Sigmoid colon (tissue), 7 donors: ENCODE measurements around the gene ARHGEF19. TPM values are rescaled to one million over a fixed set of nuclear protein-coding genes. Genes with fewer than 3 reads are reported as not detected.

Experiments
- DNase-seq: peaks from one replicate; pipeline ENCODE4 v3.0.0-alpha.2; 2019
- H3K27ac ChIP-seq, 4 donors: fragments of 200-600 bp; sonication (generic); one replicate each; pipeline ENCODE4 v1.5.1; 2016 to 2019; ENCODE audit warnings: mild to moderate bottlenecking in 1 of 4
- H3K27me3 ChIP-seq, 3 donors: fragments of 200-600 bp; sonication (generic); one replicate each; pipeline ENCODE4 v1.5.1; 2019; ENCODE audit warnings: mild to moderate bottlenecking in 1 of 3
- H3K36me3 ChIP-seq, 4 donors: fragments of 200-600 bp; sonication (generic); one replicate each; pipeline ENCODE4 v1.5.1; 2016 to 2019
- H3K4me1 ChIP-seq, 4 donors: fragments of 200-600 bp; sonication (generic); one replicate each; pipeline ENCODE4 v1.5.1; 2017 to 2019
- H3K4me3 ChIP-seq, 4 donors: fragments of 200-600 bp; sonication (generic); one replicate each; pipeline ENCODE4 v1.5.1; 2017 to 2019; ENCODE audit warnings: mild to moderate bottlenecking in 2 of 4, moderate library complexity in 1 of 4
- H3K9me3 ChIP-seq, 4 donors: fragments of 200-600 bp in 3 of 4; sonication (generic) in 3 of 4; one replicate each; pipeline versions ENCODE4 v1.5.1 to v1.6.1; 2013 to 2019
- EP300 ChIP-seq, 4 donors: sonication (generic); formaldehyde crosslinking; IDR thresholded peaks; one replicate each; pipeline ENCODE4 v1.6.1; 2017; ENCODE audit warnings: antibody characterized with exemption in 4 of 4
- POLR2A ChIP-seq, 2 donors: fragments of 450-650 bp; IDR thresholded peaks; one replicate each; pipeline ENCODE4 v1.6.1; 2016; ENCODE audit warnings: antibody characterized with exemption in 2 of 2, mild to moderate bottlenecking in 2 of 2, moderate library complexity in 2 of 2
- POLR2AphosphoS5 ChIP-seq, 4 donors: sonication (generic); formaldehyde crosslinking; IDR thresholded peaks; one replicate each; pipeline ENCODE4 v1.6.1; 2017; ENCODE audit warnings: antibody characterized with exemption in 4 of 4
- WGBS, 2 donors: extraction: QIAGEN DNeasy Blood & Tissue Kit; methylation state at CpG; one replicate each; pipeline ENCODE4 v1.1.7; 2013; 5-methylcytosine and 5-hydroxymethylcytosine counted together
- intact Hi-C: fragments of 100-400 bp; cut with DNase I; formaldehyde crosslinking; loops from one replicate; pipeline ENCODE4 v1.15.1; 2023
- polyA plus RNA-seq, 3 donors: library from polyadenylated mRNA; stranded (reverse); fragments of 200-250 nt; gene quantifications; one replicate each; pipeline ENCODE4 v1.2.3, GENCODE V29; 2013
- total RNA-seq, 4 donors: library from RNA; depleted of rRNA; stranded (reverse); fragments of >200 nt; gene quantifications; one replicate each; pipeline ENCODE4 v1.1.0, GENCODE V29; 2016
- TF ChIP-seq, protein P1 (sequence below), 4 experiments: fragments of 450-650 bp in 3 of 4; fragments of 200-600 bp in 1 of 4; IDR thresholded peaks; one replicate each; pipeline ENCODE4 v1.5.1; 2016 to 2019; ENCODE audit warnings: antibody characterized with exemption in 4 of 4, mild to moderate bottlenecking in 3 of 4, moderate library complexity in 2 of 4
- donor health status: healthy with polysubstance abuse.
- donor health status: Bipolar disorder and iron deficiency.
- donor health status: healthy.

ARHGEF19 gene
- total and polyA plus RNA-seq, 7 donors, result 2.5 to 10.8 (median 4.0) TPM; not detected in 1

DNA sequence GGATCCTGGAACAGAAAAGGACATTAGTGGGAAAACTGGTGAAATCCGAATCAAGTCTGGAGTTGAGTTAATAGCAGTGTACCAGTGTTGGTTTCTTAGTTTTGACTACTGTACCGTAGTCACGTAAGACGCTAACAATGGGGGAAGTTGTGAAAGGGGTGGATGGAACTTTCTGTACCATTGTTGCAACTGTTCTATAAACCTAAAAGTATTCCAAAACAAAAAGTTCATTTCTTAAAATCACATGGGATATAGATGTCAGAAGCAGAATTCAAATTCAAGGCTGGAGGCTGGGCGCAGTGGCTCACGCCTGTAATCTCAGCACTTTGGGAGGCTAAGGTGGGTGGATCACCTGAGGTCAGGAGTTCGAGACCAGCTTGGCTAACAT, 16.9 kb downstream of the ARHGEF19 start:
- TF ChIP-seq, protein P1, sequence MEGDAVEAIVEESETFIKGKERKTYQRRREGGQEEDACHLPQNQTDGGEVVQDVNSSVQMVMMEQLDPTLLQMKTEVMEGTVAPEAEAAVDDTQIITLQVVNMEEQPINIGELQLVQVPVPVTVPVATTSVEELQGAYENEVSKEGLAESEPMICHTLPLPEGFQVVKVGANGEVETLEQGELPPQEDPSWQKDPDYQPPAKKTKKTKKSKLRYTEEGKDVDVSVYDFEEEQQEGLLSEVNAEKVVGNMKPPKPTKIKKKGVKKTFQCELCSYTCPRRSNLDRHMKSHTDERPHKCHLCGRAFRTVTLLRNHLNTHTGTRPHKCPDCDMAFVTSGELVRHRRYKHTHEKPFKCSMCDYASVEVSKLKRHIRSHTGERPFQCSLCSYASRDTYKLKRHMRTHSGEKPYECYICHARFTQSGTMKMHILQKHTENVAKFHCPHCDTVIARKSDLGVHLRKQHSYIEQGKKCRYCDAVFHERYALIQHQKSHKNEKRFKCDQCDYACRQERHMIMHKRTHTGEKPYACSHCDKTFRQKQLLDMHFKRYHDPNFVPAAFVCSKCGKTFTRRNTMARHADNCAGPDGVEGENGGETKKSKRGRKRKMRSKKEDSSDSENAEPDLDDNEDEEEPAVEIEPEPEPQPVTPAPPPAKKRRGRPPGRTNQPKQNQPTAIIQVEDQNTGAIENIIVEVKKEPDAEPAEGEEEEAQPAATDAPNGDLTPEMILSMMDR (IDR thresholded peaks at IDR 0.05), result no peak
- TF ChIP-seq POLR2AphosphoS5 (IDR thresholded peaks at IDR 0.05) (no peak), POLR2A (IDR thresholded peaks at IDR 0.05) (no peak), EP300 (IDR thresholded peaks at IDR 0.05) (no peak)
- 87 to 89% methylated on average over 7 of the region's 7 CpGs for WGBS, 2 donors
- H3K27me3 ChIP-seq, result no peaks in the 10 kb centered on the region
- intact Hi-C loops, result no loop called here
- H3K27ac ChIP-seq, result no peak overlapping the region
- no peaks in the 10 kb centered on the region for H3K9me3 ChIP-seq
- no peaks in the 10 kb centered on the region for H3K4me1 ChIP-seq
- no peaks in the 10 kb centered on the region for H3K36me3 ChIP-seq
- H3K4me3 ChIP-seq, result no peak overlapping the region
- DNase-seq, result no peak

DNA sequence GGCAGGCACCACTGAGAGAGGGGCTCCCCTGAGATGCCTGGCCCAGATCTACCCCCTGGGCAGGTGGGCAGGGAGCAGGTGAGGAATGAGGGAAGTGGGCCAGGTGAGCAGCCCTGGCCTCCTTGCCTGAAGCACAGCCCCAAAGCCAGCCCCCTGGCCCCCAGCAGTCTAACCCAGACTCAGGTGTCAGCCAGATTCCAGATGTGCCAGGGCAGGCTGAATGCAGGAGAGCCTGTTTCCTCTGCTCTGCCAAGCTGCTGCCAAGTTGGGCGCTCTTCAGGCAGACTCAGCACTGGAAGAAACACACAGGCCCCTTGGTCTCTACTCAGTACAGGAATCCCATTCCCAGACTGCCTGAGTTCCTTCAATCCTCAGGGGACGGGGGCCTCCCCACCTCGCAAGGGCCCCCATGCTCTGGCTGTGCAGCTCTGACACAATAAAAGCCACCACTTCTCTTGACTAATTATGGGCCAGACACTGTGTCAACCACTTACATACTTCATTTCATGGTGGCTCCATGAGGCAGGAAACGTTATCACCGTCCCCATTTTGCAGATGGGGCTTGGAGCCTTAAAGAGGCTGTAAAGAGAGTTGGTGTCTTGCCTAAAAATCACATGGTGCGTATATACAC, 20.4 kb downstream of the ARHGEF19 start:
- H3K4me1 ChIP-seq, result peaks cover 0 to 6% (median 4%) of the 10 kb centered on the region in 4 donors
- TF ChIP-seq POLR2A (IDR thresholded peaks at IDR 0.05), result no peak
- no peak for TF ChIP-seq POLR2AphosphoS5 (IDR thresholded peaks at IDR 0.05)
- TF ChIP-seq EP300 (IDR thresholded peaks at IDR 0.05), result no peak
- TF ChIP-seq, protein P1 (IDR thresholded peaks at IDR 0.05), result no peak
- H3K4me3 ChIP-seq, result no peak overlapping the region
- H3K27me3 ChIP-seq, result no peaks in the 10 kb centered on the region
- DNase-seq, result no peak
- no peaks in the 10 kb centered on the region for H3K36me3 ChIP-seq
- 90 to 91% methylated on average over 6 of the region's 6 CpGs for WGBS, 2 donors
- intact Hi-C loops, result no loop called here
- no peak overlapping the region for H3K27ac ChIP-seq
- H3K9me3 ChIP-seq, result no peaks in the 10 kb centered on the region

DNA sequence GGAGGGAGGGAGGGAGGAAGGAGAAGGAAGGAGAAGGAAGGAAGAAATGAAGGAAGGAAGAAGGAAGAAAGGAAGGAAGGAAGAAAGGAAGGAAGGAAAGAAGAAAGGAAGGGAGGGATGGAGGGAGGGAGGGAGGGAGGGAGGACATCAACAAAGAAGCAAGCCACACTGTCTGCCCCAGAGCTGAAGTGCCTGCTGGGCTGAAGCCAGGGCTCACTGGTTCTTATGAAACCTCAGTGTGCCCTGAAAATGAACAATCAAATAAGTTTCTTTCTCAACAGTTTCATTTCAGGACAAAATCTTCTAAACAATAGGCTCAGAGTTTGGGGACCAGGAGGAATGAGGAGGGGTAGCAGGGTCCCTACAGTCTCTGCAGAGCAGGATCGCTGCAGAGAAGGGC, 21.1 kb downstream of the ARHGEF19 start:
- Histone ChIP-seq H3K36me3 (no peaks in the 10 kb centered on the region), H3K4me1 (peaks cover 0 to 11% (median 4%) of the 10 kb centered on the region in 4 donors), H3K27ac (no peak overlapping the region), H3K27me3 (no peaks in the 10 kb centered on the region), H3K9me3 (no peaks in the 10 kb centered on the region), H3K4me3 (no peak overlapping the region)
- TF ChIP-seq POLR2AphosphoS5 (IDR thresholded peaks at IDR 0.05) (no peak), EP300 (IDR thresholded peaks at IDR 0.05) (no peak), POLR2A (IDR thresholded peaks at IDR 0.05) (no peak)
- TF ChIP-seq, protein P1 (IDR thresholded peaks at IDR 0.05), result no peak
- DNase-seq, result no peak
- intact Hi-C loops, result no loop called here
- 90 to 96% methylated on average over 1 of the region's 1 CpG for WGBS, 2 donors

DNA sequence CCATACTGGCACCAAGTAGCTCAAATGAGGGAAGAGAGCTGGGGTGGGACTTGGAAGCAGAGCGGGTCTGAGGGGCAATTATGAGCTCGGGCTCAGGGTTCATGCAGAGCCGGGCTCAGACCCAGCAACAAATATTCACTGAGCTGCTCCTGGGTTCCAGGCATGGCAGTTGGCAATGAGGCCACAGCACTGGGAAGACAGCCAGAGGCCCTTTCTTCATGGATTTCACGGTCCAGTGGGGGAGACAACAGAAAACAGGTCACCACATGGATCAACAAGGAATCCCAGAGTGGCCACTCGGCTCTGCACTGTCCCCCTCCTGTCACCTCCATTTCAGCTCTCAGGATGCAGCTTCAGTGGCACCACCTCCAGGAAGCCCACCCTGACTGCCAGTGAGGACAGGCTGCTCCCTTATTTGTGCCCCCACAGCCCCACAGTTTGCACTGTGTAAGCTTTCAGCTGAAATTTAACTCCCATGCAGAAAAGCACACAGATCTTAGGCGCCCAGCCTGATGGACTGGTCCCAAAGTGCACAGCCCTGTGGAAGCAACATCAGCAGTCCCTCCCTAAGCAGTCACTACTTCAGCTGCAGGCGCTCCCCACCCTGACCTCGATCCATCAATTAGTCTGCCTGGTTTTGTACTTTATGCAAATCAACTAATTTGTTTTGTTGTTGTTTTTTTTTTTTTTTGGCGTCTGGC, 22.4 kb downstream of the ARHGEF19 start:
- intact Hi-C loops, result loop anchor here (5.0 kb wide), 1 partner anchor 52 kb away; no protein-coding TSS in a partner anchor

More for the DNA sequence above, 22.4 kb downstream of the ARHGEF19 start:
- H3K4me1 ChIP-seq, result peaks cover 0 to 11% (median 4%) of the 10 kb centered on the region in 4 donors
- H3K27ac ChIP-seq, result no peak overlapping the region
- H3K4me3 ChIP-seq, result no peak overlapping the region
- no peaks in the 10 kb centered on the region for H3K27me3 ChIP-seq
- no peaks in the 10 kb centered on the region for H3K36me3 ChIP-seq
- whole genome bisulfite sequencing, 2 donors, result 46 to 67% methylated on average over 9 of the region's 9 CpGs
- no peak for TF ChIP-seq EP300 (IDR thresholded peaks at IDR 0.05)
- TF ChIP-seq, protein P1 (IDR thresholded peaks at IDR 0.05), result no peak
- DNase-seq, result no peak
- H3K9me3 ChIP-seq, result no peaks in the 10 kb centered on the region
